CD8-positive, alpha-beta memory T cell (primary cell): Measurements from ENCODE around the gene FGF3. TPM values are rescaled to one million over a fixed set of nuclear protein-coding genes. Genes with fewer than 3 reads are reported as not detected.
A peak's percentile ranks its signal among the peaks of the same experiment; 100 is the strongest.

ENCODE experiments used
- CTCF ChIA-PET: fragments of 350-600 bp; sonication (Branson Sonifier 250); formaldehyde crosslinking; loops from one replicate; lab custom pipeline; 2021; ENCODE audit warnings: antibody characterized with exemption; lab: Charles Lee
- POLR2A ChIA-PET: fragments of 350-600 bp; sonication (Branson Sonifier 250); formaldehyde crosslinking; loops from one replicate; lab custom pipeline; 2021; ENCODE audit warnings: antibody characterized with exemption; lab: Charles Lee
- DNase-seq, 5 donors: peaks; one replicate each; pipeline versions ENCODE4 v3.0.0 to v3.0.0-alpha.2; 2020 to 2022; ENCODE audit warnings: mixed read lengths in 1 of 5
- H3K27ac ChIP-seq: one replicate; pipeline ENCODE4 v1.7.0; 2013; ENCODE audit warnings: low read depth, mild to moderate bottlenecking, low read length, moderate library complexity
- H3K27me3 ChIP-seq: 2 replicates; pipeline ENCODE4 v1.7.0; 2013; ENCODE audit warnings: low read length, mild to moderate bottlenecking; ENCODE audit not compliant: insufficient read depth, poor library complexity, severe bottlenecking
- H3K36me3 ChIP-seq: 2 replicates; pipeline ENCODE4 v1.7.0; 2013; ENCODE audit warnings: mild to moderate bottlenecking, low read length, moderate library complexity; ENCODE audit not compliant: insufficient read depth
- H3K4me1 ChIP-seq: 2 replicates; pipeline ENCODE4 v1.7.0; 2013; ENCODE audit warnings: mild to moderate bottlenecking, low read length, moderate library complexity; ENCODE audit not compliant: insufficient read depth
- H3K4me3 ChIP-seq: 2 replicates; pipeline ENCODE4 v1.7.0; 2013; ENCODE audit warnings: mild to moderate bottlenecking, low read length
- H3K9me3 ChIP-seq: 2 replicates; pipeline ENCODE4 v1.7.0; 2013; ENCODE audit warnings: mild to moderate bottlenecking, low read length
- H3K27ac Mint-ChIP-seq, 8 donors: one replicate each; pipeline ENCODE4 v1.8.0; 2020 to 2021; ENCODE audit warnings: mixed read lengths in 8 of 8, mild to moderate bottlenecking in 6 of 8, inconsistent platforms in 3 of 8, moderate library complexity in 3 of 8
- H3K27me3 Mint-ChIP-seq, 2 donors: one replicate each; pipeline ENCODE4 v1.8.0; 2020 to 2021; ENCODE audit warnings: mixed read lengths in 2 of 2, mild to moderate bottlenecking in 1 of 2, moderate library complexity in 1 of 2
- H3K36me3 Mint-ChIP-seq, 3 donors: one replicate each; pipeline ENCODE4 v1.8.0; 2020 to 2021; ENCODE audit warnings: mixed read lengths in 3 of 3, inconsistent platforms in 1 of 3, mild to moderate bottlenecking in 1 of 3
- H3K4me1 Mint-ChIP-seq, 3 donors: one replicate each; pipeline ENCODE4 v1.8.0; 2020 to 2021; ENCODE audit warnings: mixed read lengths in 3 of 3, inconsistent platforms in 1 of 3, mild to moderate bottlenecking in 1 of 3
- H3K4me3 Mint-ChIP-seq, 7 donors: one replicate each; pipeline ENCODE4 v1.8.0; 2020 to 2021; ENCODE audit warnings: mixed read lengths in 7 of 7, mild to moderate bottlenecking in 6 of 7, moderate library complexity in 4 of 7, inconsistent platforms in 2 of 7
- H3K9me3 Mint-ChIP-seq, 5 donors: one replicate each; pipeline ENCODE4 v1.8.0; 2020 to 2022; ENCODE audit warnings: mixed read lengths in 5 of 5, mild to moderate bottlenecking in 3 of 5, moderate library complexity in 2 of 5, inconsistent platforms in 1 of 5
- polyA plus RNA-seq: library from polyadenylated mRNA; unstranded; fragments of 300-500 nt; fragmentation: Illumina TruSeq; gene quantifications from one replicate; pipeline ENCODE4 v1.2.3, GENCODE V29; 2021
- total RNA-seq, 2 experiments: library from RNA; stranded (reverse); gene quantifications; one replicate each; pipeline ENCODE4 v1.2.3, GENCODE V29; 2021

FGF3 gene
- total and polyA plus RNA-seq, 3 experiments from 2014 or later, result not detected

DNA sequence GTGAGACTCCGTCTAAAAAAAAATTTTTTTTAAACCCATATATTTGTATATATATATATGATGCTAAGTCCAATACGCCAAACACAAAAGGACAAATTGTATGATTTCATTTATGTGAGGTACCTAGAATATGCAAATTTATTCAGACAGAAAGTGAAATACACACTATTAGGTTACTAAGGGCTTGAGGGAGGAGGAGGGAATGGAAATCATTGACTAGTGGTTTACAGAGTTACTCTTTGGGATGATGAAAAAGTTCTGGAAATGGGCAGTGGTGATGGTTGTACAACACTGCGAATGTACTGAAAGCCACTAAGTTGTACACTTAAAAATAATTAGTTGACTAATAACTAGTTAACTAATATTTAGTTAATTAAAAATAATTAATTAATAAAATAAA lies 36.2 kb upstream of the FGF3 start:
- peaks cover 11 to 64% of the 10 kb centered on the region in 2 donors for H3K27me3 Mint-ChIP-seq
- peaks cover 0 to 8% (median 7%) of the 10 kb centered on the region in 5 donors for H3K9me3 Mint-ChIP-seq
- DNase-seq, result no peak
- Histone ChIP-seq H3K36me3 (no peaks in the 10 kb centered on the region), H3K4me3 (no peak overlapping the region), H3K4me1 (no peaks in the 10 kb centered on the region), H3K9me3 (no peaks in the 10 kb centered on the region), H3K27me3 (no peaks in the 10 kb centered on the region), H3K27ac (no peak overlapping the region)
- H3K4me1 Mint-ChIP-seq, result no peaks in the 10 kb centered on the region
- POLR2A ChIA-PET, result no interaction called here
- H3K4me3 Mint-ChIP-seq, result no peak overlapping the region
- H3K36me3 Mint-ChIP-seq, result no peaks in the 10 kb centered on the region
- CTCF ChIA-PET, result no interaction called here
- no peak overlapping the region for H3K27ac Mint-ChIP-seq

GRCh38 chr11:69854713-69855112 lies 35.5 kb upstream of the FGF3 start:
- Mint-ChIP-seq H3K4me1 (no peaks in the 10 kb centered on the region), H3K27ac (no peak overlapping the region)
- CTCF ChIA-PET, result no interaction called here

GRCh38 chr11:69852056-69852455 lies 32.8 kb upstream of the FGF3 start:
- H3K9me3 Mint-ChIP-seq, result peaks cover 0 to 12% (median 7%) of the 10 kb centered on the region in 5 donors
- peaks cover 13 to 44% of the 10 kb centered on the region in 2 donors for H3K27me3 Mint-ChIP-seq
- no peak overlapping the region for H3K4me3 Mint-ChIP-seq
- no peaks in the 10 kb centered on the region for H3K4me1 Mint-ChIP-seq
- H3K27me3 ChIP-seq, result no peaks in the 10 kb centered on the region
- no peaks in the 10 kb centered on the region for H3K9me3 ChIP-seq
- H3K4me1 ChIP-seq, result no peaks in the 10 kb centered on the region
- H3K27ac Mint-ChIP-seq, result no peak overlapping the region
- DNase-seq, result no peak
- H3K4me3 ChIP-seq, result no peak overlapping the region
- H3K27ac ChIP-seq, result no peak overlapping the region
- no peaks in the 10 kb centered on the region for H3K36me3 Mint-ChIP-seq
- ChIA-PET CTCF (no interaction called here), POLR2A (no interaction called here)
- no peaks in the 10 kb centered on the region for H3K36me3 ChIP-seq

More at GRCh38 chr11:69854713-69855112, 35.5 kb upstream of the FGF3 start:
- Mint-ChIP-seq H3K27me3 (peaks cover 9 to 62% of the 10 kb centered on the region in 2 donors), H3K4me3 (no peak overlapping the region), H3K36me3 (no peaks in the 10 kb centered on the region), H3K9me3 (peaks cover 0 to 11% (median 7%) of the 10 kb centered on the region in 5 donors)
- Histone ChIP-seq H3K4me3 (no peak overlapping the region), H3K27me3 (no peaks in the 10 kb centered on the region), H3K36me3 (no peaks in the 10 kb centered on the region), H3K27ac (no peak overlapping the region), H3K4me1 (no peaks in the 10 kb centered on the region), H3K9me3 (no peaks in the 10 kb centered on the region)
- no peak for DNase-seq
- POLR2A ChIA-PET, result no interaction called here

GRCh38 chr11:69848201-69848600 lies 29.0 kb upstream of the FGF3 start:
- H3K27me3 Mint-ChIP-seq, result peaks cover 13 to 29% of the 10 kb centered on the region in 2 donors
- DNase-seq, result no peak
- ChIA-PET POLR2A (no interaction called here), CTCF (no interaction called here)
- no peaks in the 10 kb centered on the region for H3K36me3 Mint-ChIP-seq
- H3K27ac ChIP-seq, result no peak overlapping the region
- no peak overlapping the region for H3K4me3 Mint-ChIP-seq
- no peaks in the 10 kb centered on the region for H3K27me3 ChIP-seq
- no peak overlapping the region for H3K4me3 ChIP-seq
- no peaks in the 10 kb centered on the region for H3K4me1 ChIP-seq
- H3K36me3 ChIP-seq, result no peaks in the 10 kb centered on the region
- H3K9me3 Mint-ChIP-seq, result peaks cover 0 to 12% (median 6%) of the 10 kb centered on the region in 5 donors
- no peak overlapping the region for H3K27ac Mint-ChIP-seq
- no peaks in the 10 kb centered on the region for H3K4me1 Mint-ChIP-seq
- no peaks in the 10 kb centered on the region for H3K9me3 ChIP-seq

- Mint-ChIP-seq H3K9me3 (peaks cover 0 to 4% (median 0%) of the 10 kb centered on the region in 5 donors), H3K27me3 (peaks cover 8 to 14% of the 10 kb centered on the region in 2 donors), H3K4me1 (no peaks in the 10 kb centered on the region), H3K27ac (no peak overlapping the region), H3K36me3 (no peaks in the 10 kb centered on the region), H3K4me3 (no peak overlapping the region)
- no peaks in the 10 kb centered on the region for H3K9me3 ChIP-seq
- H3K36me3 ChIP-seq, result no peaks in the 10 kb centered on the region
- ChIA-PET POLR2A (no interaction called here), CTCF (no interaction called here)
- H3K27me3 ChIP-seq, result no peaks in the 10 kb centered on the region
- no peaks in the 10 kb centered on the region for H3K4me1 ChIP-seq
- H3K27ac ChIP-seq, result no peak overlapping the region
- DNase-seq, result no peak
- H3K4me3 ChIP-seq, result no peak overlapping the region
Observed at GRCh38 chr11:69844396-69844795, 25.2 kb upstream of the FGF3 start.

- Histone ChIP-seq H3K27me3 (no peaks in the 10 kb centered on the region), H3K9me3 (no peaks in the 10 kb centered on the region), H3K36me3 (no peaks in the 10 kb centered on the region), H3K4me3 (no peak overlapping the region), H3K27ac (no peak overlapping the region), H3K4me1 (no peaks in the 10 kb centered on the region)
- H3K27me3 Mint-ChIP-seq, result peaks cover 2 to 10% of the 10 kb centered on the region in 2 donors
- CTCF ChIA-PET, result no interaction called here
- peaks cover 0 to 1% (median 0%) of the 10 kb centered on the region in 5 donors for H3K9me3 Mint-ChIP-seq
- no peaks in the 10 kb centered on the region for H3K36me3 Mint-ChIP-seq
- H3K4me1 Mint-ChIP-seq, result no peaks in the 10 kb centered on the region
- DNase-seq, result no peak
- POLR2A ChIA-PET, result no interaction called here
- H3K27ac Mint-ChIP-seq, result no peak overlapping the region
- no peak overlapping the region for H3K4me3 Mint-ChIP-seq
Observed at GRCh38 chr11:69843529-69843921, 24.3 kb upstream of the FGF3 start.

GRCh38 chr11:69842746-69843528 lies 23.7 kb upstream of the FGF3 start:
- Histone ChIP-seq H3K4me3 (no peak overlapping the region), H3K27ac (no peak overlapping the region), H3K9me3 (no peaks in the 10 kb centered on the region), H3K27me3 (no peaks in the 10 kb centered on the region), H3K36me3 (no peaks in the 10 kb centered on the region), H3K4me1 (no peaks in the 10 kb centered on the region)
- H3K4me3 Mint-ChIP-seq, result no peak overlapping the region
- ChIA-PET POLR2A (no interaction called here), CTCF (no interaction called here)
- no peak overlapping the region for H3K27ac Mint-ChIP-seq
- peaks cover 2 to 15% of the 10 kb centered on the region in 2 donors for H3K27me3 Mint-ChIP-seq
- H3K36me3 Mint-ChIP-seq, result no peaks in the 10 kb centered on the region
- no peaks in the 10 kb centered on the region for H3K4me1 Mint-ChIP-seq
- DNase-seq, result no peak
- peaks cover 0 to 1% (median 0%) of the 10 kb centered on the region in 5 donors for H3K9me3 Mint-ChIP-seq

- ChIA-PET CTCF (no interaction called here), POLR2A (no interaction called here)
- Histone ChIP-seq H3K9me3 (no peaks in the 10 kb centered on the region), H3K36me3 (no peaks in the 10 kb centered on the region), H3K27me3 (no peaks in the 10 kb centered on the region), H3K4me1 (no peaks in the 10 kb centered on the region), H3K4me3 (no peak overlapping the region), H3K27ac (no peak overlapping the region)
- Mint-ChIP-seq H3K27me3 (peaks cover 2 to 19% of the 10 kb centered on the region in 2 donors), H3K27ac (peak overlapping the region in 1 of 8 donors; percentile 0), H3K36me3 (no peaks in the 10 kb centered on the region), H3K4me1 (no peaks in the 10 kb centered on the region), H3K4me3 (no peak overlapping the region), H3K9me3 (peaks cover 0 to 1% (median 0%) of the 10 kb centered on the region in 5 donors)
- no peak for DNase-seq
Observed at GRCh38 chr11:69841859-69842698, 22.9 kb upstream of the FGF3 start.
